HG02852 (cell line): ENCODE data around the gene CENPC.
"Not testable (repeated sequence)": the region's sequence is repeated elsewhere in the genome, so short reads cannot be mapped to it uniquely, and the experiment has no call there.

Experiments
- ATAC-seq: cut with Tn5 transposase; IDR thresholded peaks from one replicate; pipeline ENCODE4 v1.9.1; 2021; ENCODE audit warnings: mild to moderate bottlenecking, moderate library complexity; ENCODE audit not compliant: unreplicated experiment

CENPC gene

GRCh38 chr4:67550857-67551256 is 5.6 kb upstream of the CENPC start:
- ATAC-seq: peak; percentile 50

DNA sequence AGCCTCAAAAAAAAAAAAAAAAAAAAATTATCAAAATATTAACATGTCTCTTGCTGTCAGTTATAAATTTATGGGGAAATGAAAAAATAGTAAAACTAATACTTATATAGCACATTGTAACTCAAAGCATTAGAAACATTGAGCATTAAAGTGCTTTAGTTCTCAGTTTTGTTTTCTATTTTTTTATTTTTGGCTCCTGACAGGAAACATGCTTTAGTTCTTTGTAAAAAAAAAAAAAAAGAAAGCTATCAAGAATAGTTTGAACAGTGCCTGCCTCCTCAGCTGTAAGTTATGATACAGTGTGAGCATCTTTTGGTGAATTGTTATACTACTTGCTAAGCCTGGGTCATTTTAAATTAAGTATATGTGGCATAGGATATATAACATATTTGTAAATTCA is 5.1 kb upstream of the CENPC start:
- peak; percentile 40 for ATAC-seq

- peak; percentile 20 for ATAC-seq
Observed at GRCh38 chr4:67549123-67549522, 3.8 kb upstream of the CENPC start.

DNA sequence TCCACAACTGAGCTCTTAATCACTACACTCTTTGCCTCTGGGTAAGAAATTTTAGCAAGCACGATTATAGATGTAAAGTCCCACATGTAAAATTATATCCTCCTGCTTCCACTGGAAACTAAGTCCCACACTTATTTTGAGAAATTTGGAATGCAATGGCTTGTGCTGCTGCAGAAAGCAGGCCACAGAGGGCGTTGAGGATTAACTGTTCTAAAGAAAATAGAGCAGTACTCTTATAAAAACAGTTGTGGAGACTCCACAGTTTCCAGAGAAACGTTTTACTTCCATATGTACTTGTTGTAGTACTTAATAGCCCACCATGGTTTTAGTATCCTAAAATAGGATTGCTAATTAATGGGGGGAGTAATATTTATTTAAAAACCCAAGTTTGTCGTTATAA is 1.7 kb upstream of the CENPC start:
- ATAC-seq: no peak

DNA sequence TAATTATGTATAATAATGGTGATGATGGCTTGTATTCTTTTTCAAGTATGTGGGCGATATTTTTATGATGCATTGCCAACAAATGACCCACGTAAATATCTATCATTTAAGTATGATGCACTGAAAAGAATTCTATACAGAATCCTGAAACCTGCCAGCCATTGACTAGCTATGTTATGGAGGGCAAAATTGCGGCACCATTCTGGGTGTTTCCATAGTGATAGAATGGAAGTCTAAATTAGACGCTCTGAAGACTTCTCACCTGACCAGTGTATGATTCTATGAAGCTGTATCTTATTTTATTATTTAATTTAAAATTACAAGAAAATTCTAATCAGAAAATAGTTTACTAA is 677 bp upstream of the CENPC start:
- no peak for ATAC-seq

DNA sequence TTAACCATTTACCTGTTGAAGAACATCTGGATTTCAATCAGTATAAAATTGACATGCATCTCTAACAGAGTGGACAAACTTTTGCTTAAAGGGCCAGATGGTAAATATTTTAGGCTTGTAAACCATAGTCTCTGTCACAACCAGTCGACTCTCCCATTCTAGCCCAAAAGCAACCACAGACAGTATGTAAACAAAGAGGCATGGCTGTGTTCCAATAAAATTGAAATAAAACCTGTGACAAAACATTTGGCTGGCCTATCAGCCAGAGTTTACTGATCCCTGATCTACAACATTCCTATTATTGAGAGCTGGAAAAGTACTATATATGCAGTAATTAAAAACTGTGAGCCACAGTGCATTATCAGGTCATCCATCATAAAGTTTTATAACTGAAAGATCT is 3.2 kb downstream of the CENPC start:
- no peak for ATAC-seq

- no peak for ATAC-seq
Observed at GRCh38 chr4:67539830-67540229, 5.5 kb downstream of the CENPC start.

DNA sequence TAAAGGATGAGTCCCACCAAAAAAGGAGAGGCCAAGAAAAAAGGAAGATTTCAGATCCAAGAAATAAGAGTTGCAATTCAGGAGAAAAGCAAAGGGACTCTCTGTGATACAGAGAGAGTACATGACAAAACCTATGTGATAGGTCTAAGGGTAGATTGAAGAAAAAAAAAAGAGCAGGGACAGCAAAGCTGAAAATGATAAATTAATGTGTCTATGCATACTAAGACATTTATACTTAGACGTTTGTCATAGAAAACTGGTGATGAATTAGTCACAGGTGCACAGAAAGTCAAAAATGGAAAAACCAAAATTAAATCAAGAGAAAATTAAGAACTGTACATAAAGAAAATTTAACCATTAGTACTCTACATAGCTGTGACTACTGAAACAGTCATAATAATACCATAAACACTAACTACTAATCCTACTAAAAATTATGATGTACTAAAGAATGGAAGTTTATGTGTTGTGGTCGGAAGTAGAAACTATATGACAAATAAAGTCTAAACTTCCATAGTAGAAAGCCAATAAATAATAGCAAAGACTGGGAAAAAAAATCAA is 9.9 kb downstream of the CENPC start:
- no peak for ATAC-seq

- no peak for ATAC-seq
Observed at GRCh38 chr4:67533112-67533511, 12.2 kb downstream of the CENPC start.

DNA sequence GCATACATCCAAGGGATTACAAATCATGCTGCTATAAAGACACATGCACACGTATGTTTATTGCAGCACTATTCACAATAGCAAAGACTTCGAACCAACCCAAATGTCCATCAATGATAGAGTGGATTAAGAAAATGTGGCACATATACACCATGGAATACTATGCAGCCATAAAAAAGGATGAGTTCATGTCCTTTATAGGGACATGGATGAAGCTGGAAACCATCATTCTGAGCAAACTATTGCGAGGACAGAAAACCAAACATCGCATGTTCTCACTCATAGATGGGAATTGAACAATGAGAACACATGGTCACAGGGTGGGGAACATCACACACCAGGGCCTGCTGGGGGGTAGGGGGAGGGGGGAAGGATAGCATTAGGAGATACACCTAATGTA is 12.9 kb downstream of the CENPC start:
- not testable (repeated sequence) for ATAC-seq

DNA sequence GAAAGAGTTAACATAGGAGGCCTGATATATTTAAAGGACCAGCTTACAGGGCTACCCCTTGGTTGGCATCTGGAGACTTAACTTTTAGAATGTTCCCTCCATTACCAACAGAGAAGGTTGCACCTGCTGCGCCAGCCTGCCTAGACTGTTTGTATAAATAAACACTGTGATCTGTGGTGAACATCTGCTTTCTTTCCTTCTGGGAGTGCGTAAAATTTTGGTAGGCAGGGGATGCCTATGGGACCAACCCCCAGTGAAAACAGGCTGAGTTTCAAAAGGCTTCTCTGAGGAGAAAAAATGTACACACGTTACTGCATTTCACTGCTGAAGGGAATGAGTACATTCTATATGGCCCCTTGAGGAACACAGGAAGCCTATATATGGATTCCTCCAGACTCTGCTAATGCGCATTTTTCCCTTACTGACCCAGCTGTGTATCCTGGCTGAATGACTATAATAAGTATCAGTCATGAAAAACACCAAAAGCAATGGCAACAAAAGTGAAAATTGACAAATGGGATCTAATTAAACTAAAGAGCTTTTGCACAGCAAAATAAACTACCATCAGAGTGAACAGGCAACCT is 13.8 kb downstream of the CENPC start:
- ATAC-seq: no peak

GRCh38 chr4:67524140-67524539 is 21.2 kb downstream of the CENPC start:
- ATAC-seq: not testable (repeated sequence)

GRCh38 chr4:67522851-67523671 is 22.2 kb downstream of the CENPC start:
- no peak for ATAC-seq

GRCh38 chr4:67522230-67522629 is 23.1 kb downstream of the CENPC start:
- ATAC-seq: no peak

DNA sequence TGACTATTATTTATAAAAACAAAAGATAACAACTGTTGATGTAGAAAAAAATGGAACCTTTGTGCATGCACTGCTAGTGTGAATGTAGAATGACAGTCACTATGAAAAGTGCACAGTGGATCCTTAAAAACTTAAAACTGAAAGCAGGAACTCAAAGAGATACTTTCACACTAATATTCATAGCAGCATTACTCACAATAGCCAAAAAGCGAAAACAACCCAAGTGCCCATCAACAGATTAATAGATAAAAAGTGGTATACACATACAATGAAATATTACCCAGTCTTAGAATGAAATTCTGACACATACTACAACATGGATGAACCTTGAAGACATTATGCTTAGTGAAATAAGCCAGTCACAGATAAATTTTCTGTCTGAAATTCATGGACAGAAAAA is 23.8 kb downstream of the CENPC start:
- peak; percentile 87 for ATAC-seq

GRCh38 chr4:67520141-67520540 is 25.2 kb downstream of the CENPC start:
- ATAC-seq: no peak

- no peak for ATAC-seq
Observed at GRCh38 chr4:67512501-67512900, 32.8 kb downstream of the CENPC start.

GRCh38 chr4:67500373-67500772 is 44.9 kb downstream of the CENPC start:
- peak; percentile 6 for ATAC-seq

DNA sequence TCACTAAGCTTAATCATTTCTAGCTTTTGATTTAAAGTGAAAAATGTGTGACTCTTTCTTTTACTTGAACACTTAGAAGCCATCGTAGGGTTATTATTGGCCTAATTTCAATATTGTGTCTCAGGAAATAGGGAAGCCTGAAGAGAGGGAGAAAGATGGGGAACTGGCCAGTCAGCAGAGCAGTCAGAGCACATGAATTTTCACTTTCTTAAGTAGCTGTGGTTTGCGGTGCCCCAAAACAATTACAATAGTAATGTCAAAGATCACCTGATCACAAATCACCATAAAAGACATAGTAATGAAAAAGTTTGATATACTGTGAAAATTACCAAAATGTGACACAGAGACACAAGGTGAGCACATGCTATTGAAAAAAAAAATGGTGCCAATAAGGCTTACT is 45.5 kb downstream of the CENPC start:
- ATAC-seq: peak; percentile 86

GRCh38 chr4:67483868-67484602 is 61.3 kb downstream of the CENPC start:
- ATAC-seq: peak; percentile 40

DNA sequence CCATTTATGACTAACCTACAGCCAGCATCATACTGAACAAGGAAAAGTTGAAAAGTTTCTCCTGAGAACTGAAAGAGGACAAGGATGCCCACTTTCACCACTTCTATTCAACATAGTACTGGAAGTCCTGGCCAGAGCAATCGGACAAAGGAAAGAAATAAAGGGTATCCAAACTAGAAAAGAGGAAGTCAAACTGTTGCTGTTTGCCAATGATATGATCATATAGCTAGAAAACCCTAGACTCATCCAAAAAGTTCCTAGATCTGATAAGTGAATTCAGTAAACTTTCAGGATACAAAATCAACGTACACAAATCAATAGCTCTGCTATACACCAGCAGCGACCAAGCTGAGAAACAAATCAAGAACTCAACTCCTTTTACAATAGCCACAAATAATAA is 64.5 kb downstream of the CENPC start:
- no peak for ATAC-seq

DNA sequence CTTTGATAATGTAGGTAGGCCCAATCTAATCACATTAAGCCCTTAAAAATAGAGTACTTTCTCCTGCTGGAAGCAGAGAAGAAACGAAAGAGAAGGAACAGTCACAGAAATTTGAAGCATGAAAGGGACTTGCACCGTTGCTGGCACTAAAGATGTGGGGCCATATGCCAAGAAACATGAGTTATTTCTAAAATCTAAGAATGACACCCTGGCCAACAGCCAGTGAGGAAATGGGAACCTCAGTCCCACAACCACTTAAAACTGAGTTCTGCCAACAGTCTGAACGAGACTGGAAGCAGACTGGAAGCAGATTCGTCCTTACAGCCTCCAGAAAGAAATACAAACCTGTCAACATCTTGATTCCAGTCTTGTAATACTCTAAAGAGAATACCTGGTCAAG is 70.1 kb downstream of the CENPC start:
- no peak for ATAC-seq
